Activated naive CD4-positive, alpha-beta T cell (primary cell): ENCODE measurements around the gene VAC14.

Source experiments
- DNase-seq, 4 experiments: peaks; one replicate each; lab custom pipeline; 2025; lab: John Stamatoyannopoulos, UW

The VAC14 gene

GRCh38 chr16:70706948-70707465 lies 94.0 kb downstream of the VAC14 start:
- DNase-seq: no peak

- DNase-seq: no peak
These were observed 95.9 kb downstream of the VAC14 start for GRCh38 chr16:70705056-70705455.

- no peak for DNase-seq
These were observed 96.4 kb downstream of the VAC14 start for GRCh38 chr16:70704586-70704985.

GRCh38 chr16:70703835-70704381 lies 97.0 kb downstream of the VAC14 start:
- no peak for DNase-seq

GRCh38 chr16:70703041-70703834 lies 97.7 kb downstream of the VAC14 start:
- no peak for DNase-seq

- no peak for DNase-seq
These were observed 98.3 kb downstream of the VAC14 start for GRCh38 chr16:70702624-70703023.

GRCh38 chr16:70701998-70702397 lies 99.0 kb downstream of the VAC14 start:
- DNase-seq: no peak

GRCh38 chr16:70701596-70701995 lies 99.4 kb downstream of the VAC14 start:
- DNase-seq: no peak

GRCh38 chr16:70701036-70701435 lies 99.9 kb downstream of the VAC14 start:
- DNase-seq: no peak

- DNase-seq: no peak
These were observed 100.6 kb downstream of the VAC14 start for GRCh38 chr16:70700101-70701020.

GRCh38 chr16:70699696-70700095 lies 101.3 kb downstream of the VAC14 start:
- DNase-seq: no peak

- no peak for DNase-seq
These were observed 102.1 kb downstream of the VAC14 start for GRCh38 chr16:70698901-70699300.

- no peak for DNase-seq
These were observed 103.3 kb downstream of the VAC14 start for GRCh38 chr16:70697594-70698170.

GRCh38 chr16:70696952-70697593 lies 103.9 kb downstream of the VAC14 start:
- no peak for DNase-seq

GRCh38 chr16:70696355-70696754 lies 104.6 kb downstream of the VAC14 start:
- no peak for DNase-seq

- no peak for DNase-seq
These were observed 105.5 kb downstream of the VAC14 start for GRCh38 chr16:70695331-70696070.

- no peak for DNase-seq
These were observed 106.1 kb downstream of the VAC14 start for GRCh38 chr16:70694868-70695218.

- no peak for DNase-seq
These were observed 106.7 kb downstream of the VAC14 start for GRCh38 chr16:70694088-70694867.

- no peak for DNase-seq
These were observed 107.9 kb downstream of the VAC14 start for GRCh38 chr16:70692873-70693671.
